ENCODE data around the gene C1QC. TPM values are rescaled to one million over a fixed set of nuclear protein-coding genes. Genes with fewer than 3 reads are reported as not detected.

The C1QC gene
- total RNA-seq, 2 donors from 2014 or later, result not detected

DNA sequence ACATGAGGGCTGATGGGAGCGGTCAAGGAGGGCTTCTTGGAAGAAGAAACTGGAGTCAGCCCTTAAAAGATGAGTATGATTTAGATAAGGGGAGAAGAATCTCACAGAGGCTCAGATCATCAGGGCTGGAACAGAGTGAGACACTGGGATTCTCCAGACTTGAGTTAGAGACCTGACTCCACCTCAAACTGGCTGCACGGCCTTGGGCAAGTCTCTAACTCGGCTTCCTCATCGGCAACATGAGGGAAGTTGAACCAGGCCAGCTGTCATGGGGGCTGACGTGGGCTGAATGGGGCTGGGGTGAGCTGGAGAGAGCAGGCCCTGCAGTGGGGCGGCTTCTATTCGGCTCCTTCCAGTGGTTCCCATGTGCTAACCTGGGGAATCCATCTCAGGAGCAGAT, 2.5 kb downstream of the C1QC start:
- ATAC-seq (no peak), DNase-seq (ENCODE audit: low spot score) (no peak)
- H3K36me3 Mint-ChIP-seq, result no peaks in the 10 kb centered on the region
- H3K27ac Mint-ChIP-seq, result no peak overlapping the region
- H3K27me3 Mint-ChIP-seq, result peaks cover 8 to 13% of the 10 kb centered on the region in 2 donors
- H3K4me1 Mint-ChIP-seq (ENCODE audit: low read depth in 2 of 2), result peaks cover 0 to 2% of the 10 kb centered on the region in 2 donors
- H3K4me3 Mint-ChIP-seq, result no peak overlapping the region
- no peaks in the 10 kb centered on the region for H3K9me3 Mint-ChIP-seq

DNA sequence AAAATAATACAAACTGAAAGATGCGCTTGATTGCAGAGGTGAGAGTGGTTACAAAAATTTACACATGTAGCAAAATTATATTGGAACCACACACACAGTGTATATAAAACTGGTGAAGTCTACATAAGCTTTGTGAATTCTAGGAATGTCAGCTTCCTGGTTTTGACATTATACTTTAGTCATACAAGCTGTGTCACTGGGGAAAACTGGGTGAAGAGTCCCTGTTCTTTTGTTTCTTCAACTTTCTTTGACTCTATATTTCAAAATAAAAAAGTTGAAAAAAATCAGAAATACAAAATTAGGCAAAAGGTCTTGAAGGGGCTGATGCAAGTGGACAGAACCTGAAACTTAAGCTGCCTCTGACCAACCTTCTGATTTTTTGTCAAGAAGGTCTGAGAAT, 3.0 kb downstream of the C1QC start:
- ATAC-seq (no peak), DNase-seq (ENCODE audit: low spot score) (no peak)
- Mint-ChIP-seq H3K27me3 (peaks cover 8 to 13% of the 10 kb centered on the region in 2 donors), H3K27ac (no peak overlapping the region), H3K36me3 (no peaks in the 10 kb centered on the region), H3K9me3 (no peaks in the 10 kb centered on the region), H3K4me1 (ENCODE audit: low read depth in 2 of 2) (peaks cover 0 to 2% of the 10 kb centered on the region in 2 donors), H3K4me3 (no peak overlapping the region)

DNA sequence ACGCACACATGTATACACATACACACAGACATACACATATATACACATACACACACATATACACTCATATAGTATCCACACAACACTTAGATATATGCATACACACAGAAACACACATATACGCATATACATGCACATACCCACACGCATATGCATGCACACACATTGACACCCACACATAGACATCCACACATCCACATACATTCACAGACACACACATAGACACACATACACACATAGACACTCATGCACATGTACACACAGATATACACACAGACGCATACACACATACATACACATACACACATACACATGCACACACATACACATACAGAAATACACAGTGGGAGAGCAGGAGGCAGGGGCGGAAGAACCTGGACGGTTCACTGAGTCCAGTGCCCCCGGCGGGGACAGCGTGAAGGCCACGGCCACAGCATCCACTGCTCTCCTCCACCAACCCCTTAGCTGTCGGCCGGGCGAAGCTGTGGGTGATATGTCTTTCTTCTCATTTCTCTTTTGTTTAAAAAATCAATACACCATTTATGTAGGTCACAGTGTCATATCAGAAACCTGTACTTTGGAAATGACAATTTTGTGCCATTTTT, 6.8 kb downstream of the C1QC start:
- H3K4me1 Mint-ChIP-seq (ENCODE audit: low read depth in 2 of 2), result peaks cover 0 to 2% of the 10 kb centered on the region in 2 donors
- no peaks in the 10 kb centered on the region for H3K36me3 Mint-ChIP-seq
- H3K27ac Mint-ChIP-seq, result no peak overlapping the region
- DNase-seq (ENCODE audit: low spot score), result no peak
- no peak overlapping the region for H3K4me3 Mint-ChIP-seq
- no peaks in the 10 kb centered on the region for H3K9me3 Mint-ChIP-seq
- peaks cover 13% of the 10 kb centered on the region in 2 donors for H3K27me3 Mint-ChIP-seq
- ATAC-seq, result no peak

DNA sequence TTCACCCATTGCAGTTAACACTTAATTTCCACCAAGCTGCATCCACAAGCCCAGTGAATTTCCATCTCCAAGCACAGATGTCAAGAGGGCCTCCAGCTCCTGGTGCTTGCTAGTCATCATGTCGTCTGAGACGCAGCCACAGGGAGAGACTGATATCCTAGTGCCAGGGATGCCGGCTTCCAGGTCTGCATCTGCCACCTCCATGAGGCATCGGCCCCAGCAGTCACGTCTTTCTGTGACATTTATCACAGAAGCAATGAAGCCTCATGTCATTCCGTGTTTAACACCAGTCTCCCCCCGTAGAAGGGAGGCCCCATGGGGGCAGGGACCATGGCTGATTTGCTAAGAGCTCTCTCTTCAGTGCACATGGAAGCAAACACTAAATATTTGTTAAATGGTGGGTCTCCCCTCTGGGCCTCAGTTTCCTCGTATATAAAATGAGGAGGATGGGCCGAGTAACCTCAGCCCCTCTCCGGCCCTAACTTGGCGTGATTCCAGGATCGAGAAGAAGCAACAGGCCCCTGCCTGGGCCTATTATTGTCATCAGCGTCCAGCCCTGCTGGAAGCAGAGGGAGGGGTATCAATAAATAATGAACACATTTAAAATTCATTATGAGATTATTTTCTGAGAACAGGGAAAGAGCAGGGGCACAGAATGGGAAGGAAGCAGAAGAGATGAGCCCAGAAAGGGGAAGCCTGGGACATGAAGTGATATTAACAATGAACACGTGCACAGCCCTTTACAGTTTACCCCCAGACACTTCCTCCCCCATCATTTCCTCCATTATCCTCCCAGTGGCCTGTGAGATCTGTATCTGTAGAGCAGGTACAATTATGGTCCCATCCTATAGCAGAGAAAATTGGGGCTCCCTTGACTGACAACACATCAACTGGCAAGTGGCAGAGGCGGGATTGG, 8.8 kb downstream of the C1QC start:
- Mint-ChIP-seq H3K9me3 (no peaks in the 10 kb centered on the region), H3K27ac (no peak overlapping the region), H3K4me1 (ENCODE audit: low read depth in 2 of 2) (peaks cover 0 to 2% of the 10 kb centered on the region in 2 donors), H3K36me3 (no peaks in the 10 kb centered on the region), H3K27me3 (peaks cover 14 to 16% of the 10 kb centered on the region in 2 donors), H3K4me3 (no peak overlapping the region)
- no peak for ATAC-seq
- DNase-seq (ENCODE audit: low spot score), result no peak

DNA sequence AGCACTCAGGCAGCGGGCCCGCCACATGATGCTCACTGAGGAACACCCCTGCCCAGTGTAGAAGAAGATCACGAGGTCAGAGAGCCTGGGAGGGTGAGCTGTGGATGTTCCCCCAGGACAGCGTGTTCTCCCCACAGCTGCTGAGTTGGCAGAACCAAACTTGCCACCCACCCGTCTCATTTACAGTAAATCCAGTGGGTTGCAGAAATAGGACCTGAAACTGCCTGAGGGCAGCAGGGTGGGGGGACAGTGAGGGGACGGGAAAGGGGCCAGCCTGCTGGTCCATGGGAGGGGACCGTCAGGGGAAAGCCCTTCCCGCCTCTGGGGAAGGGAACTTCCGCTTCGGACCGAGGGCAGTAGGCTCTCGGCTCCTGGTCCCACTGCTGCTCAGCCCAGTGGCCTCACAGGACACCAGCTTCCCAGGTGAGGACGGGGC, 9.5 kb downstream of the C1QC start, which contains the start of gene C1QB:
Gene C1QB (plus strand): TSS at position 356 of the 436 bp plus-strand sequence. CDS start 6,227 bp downstream, outside the sequence.
- Mint-ChIP-seq H3K27ac (no peak within 1 kb of the TSS), H3K4me1 (ENCODE audit: low read depth in 2 of 2) (peaks cover 0 to 2% of the 10 kb centered on the region in 2 donors), H3K36me3 (no peaks in the 10 kb centered on the region), H3K9me3 (no peaks in the 10 kb centered on the region), H3K27me3 (peaks cover 14 to 16% of the 10 kb centered on the region in 2 donors), H3K4me3 (no peak within 1 kb of the TSS)
- DNase-seq (ENCODE audit: low spot score), result no peak
- no peak for ATAC-seq

DNA sequence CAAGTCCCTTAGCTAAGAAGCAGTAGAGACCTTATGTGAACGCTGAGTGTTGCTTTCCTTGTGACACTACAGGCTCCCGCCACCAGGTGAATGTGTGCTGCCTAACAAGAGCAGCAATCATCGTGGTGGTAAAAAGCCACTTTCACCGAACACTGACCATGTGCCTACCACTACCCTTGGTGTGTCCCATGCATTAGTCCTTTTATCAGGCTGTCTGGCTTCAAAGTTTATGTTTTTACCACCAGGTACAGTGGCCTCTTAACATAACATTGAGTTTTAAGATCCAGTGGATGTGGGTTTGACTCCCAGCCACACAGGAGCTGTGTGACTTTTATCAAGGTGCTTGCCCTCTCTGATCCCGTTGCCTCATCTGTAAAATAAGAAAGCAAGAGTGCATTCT, 11.3 kb downstream of the C1QC start:
- no peak for ATAC-seq
- Mint-ChIP-seq H3K4me1 (ENCODE audit: low read depth in 2 of 2) (no peaks in the 10 kb centered on the region), H3K4me3 (no peak overlapping the region), H3K36me3 (no peaks in the 10 kb centered on the region), H3K27ac (no peak overlapping the region), H3K9me3 (no peaks in the 10 kb centered on the region), H3K27me3 (peaks cover 13 to 28% of the 10 kb centered on the region in 2 donors)
- DNase-seq (ENCODE audit: low spot score), result no peak

DNA sequence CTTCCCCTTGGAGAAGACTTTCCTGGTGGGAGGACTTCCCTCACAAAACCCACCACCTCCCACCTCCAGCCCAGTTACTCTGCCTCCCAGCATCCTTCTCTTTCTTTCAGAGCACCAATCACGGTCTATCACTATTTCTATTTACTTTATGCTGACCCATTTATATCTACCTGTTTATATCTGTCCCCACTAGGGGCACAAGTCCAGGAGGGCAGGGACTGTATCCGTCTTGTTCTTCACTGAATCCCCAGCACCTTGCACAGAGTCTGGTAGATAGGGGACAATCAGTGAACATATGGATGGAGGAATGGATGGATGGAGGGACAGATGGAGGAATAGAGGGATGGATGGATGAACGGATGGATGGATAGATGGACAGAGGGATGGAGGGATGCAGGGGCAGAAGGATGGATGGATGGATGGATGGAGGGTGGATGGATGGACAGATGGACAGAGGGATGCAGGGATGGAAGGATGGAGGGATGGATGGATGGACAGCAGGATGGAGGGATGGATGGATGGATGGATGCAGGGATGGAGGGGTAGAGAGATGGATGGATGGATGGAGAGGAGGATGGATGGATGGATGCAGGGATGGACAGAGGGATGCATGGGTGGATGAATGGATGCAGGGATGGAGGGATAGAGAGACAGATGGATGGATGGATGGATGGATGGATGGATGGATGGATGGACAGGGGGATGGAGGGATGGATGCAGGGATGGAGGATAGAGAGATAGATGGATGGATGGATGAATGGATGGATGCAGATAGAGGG, 15.1 kb downstream of the C1QC start:
- no peaks in the 10 kb centered on the region for H3K4me1 Mint-ChIP-seq (ENCODE audit: low read depth in 2 of 2)
- peaks cover 15 to 29% of the 10 kb centered on the region in 2 donors for H3K27me3 Mint-ChIP-seq
- H3K9me3 Mint-ChIP-seq, result no peaks in the 10 kb centered on the region
- no peaks in the 10 kb centered on the region for H3K36me3 Mint-ChIP-seq
- no peak overlapping the region for H3K27ac Mint-ChIP-seq
- DNase-seq (ENCODE audit: low spot score) (no peak), ATAC-seq (no peak)
- H3K4me3 Mint-ChIP-seq, result no peak overlapping the region

DNA sequence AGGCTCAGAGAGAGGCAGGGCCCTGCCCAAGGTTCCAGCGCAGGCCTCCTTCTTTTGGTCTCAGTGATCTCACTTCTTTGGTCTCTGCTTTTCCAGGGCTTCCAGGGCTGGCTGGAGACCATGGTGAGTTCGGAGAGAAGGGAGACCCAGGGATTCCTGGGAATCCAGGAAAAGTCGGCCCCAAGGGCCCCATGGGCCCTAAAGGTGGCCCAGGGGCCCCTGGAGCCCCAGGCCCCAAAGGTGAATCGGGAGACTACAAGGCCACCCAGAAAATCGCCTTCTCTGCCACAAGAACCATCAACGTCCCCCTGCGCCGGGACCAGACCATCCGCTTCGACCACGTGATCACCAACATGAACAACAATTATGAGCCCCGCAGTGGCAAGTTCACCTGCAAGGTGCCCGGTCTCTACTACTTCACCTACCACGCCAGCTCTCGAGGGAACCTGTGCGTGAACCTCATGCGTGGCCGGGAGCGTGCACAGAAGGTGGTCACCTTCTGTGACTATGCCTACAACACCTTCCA, 17.3 kb downstream of the C1QC start:
- H3K4me1 Mint-ChIP-seq (ENCODE audit: low read depth in 2 of 2), result no peaks in the 10 kb centered on the region
- H3K27ac Mint-ChIP-seq, result no peak overlapping the region
- no peak overlapping the region for H3K4me3 Mint-ChIP-seq
- no peak for DNase-seq (ENCODE audit: low spot score)
- no peaks in the 10 kb centered on the region for H3K36me3 Mint-ChIP-seq
- peaks cover 17 to 40% of the 10 kb centered on the region in 2 donors for H3K27me3 Mint-ChIP-seq
- no peak for ATAC-seq
- no peaks in the 10 kb centered on the region for H3K9me3 Mint-ChIP-seq

DNA sequence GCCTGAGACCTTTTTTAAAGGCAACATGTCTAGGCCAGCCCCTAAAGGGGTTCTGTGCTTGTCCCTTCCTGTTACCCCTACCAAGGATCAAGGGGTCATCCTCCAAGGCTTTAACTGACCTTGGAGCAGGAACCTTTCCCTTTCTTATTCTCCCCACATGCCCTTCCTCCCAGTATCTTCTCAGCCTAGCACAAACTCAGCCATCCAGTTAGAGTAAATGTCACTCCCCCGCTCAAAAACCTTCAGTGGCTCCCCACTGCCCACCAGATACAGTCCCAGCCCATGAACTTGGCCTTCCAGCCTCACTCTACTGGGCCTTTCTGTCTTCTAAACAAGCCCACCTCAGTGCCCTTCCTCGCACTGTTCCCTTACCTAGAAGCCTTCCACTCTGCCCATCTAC, 18.4 kb downstream of the C1QC start:
- Mint-ChIP-seq H3K4me1 (ENCODE audit: low read depth in 2 of 2) (no peaks in the 10 kb centered on the region), H3K27me3 (peaks cover 12 to 32% of the 10 kb centered on the region in 2 donors), H3K9me3 (no peaks in the 10 kb centered on the region), H3K36me3 (no peaks in the 10 kb centered on the region), H3K4me3 (no peak overlapping the region), H3K27ac (no peak overlapping the region)
- no peak for DNase-seq (ENCODE audit: low spot score)
- ATAC-seq, result no peak

DNA sequence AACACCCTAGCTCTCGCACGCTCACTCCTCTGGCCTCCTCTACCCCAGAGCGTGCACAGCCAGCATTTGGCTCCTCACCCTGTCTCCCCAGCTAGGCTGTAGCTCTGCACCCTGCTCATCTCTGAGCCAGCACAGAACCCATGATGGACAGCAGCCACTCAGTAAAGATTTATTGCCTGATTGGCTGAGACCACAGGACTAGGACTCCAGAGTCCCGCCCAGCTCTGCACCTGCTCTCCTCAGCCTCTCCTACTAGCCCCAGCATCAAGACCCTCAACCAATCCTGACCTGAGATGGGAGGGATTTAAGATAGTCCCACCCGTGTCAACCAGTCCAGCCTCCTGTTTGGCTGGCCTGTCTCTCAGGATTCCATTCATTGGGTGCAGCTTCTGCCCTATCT, 18.9 kb downstream of the C1QC start:
- H3K36me3 Mint-ChIP-seq, result no peaks in the 10 kb centered on the region
- H3K4me1 Mint-ChIP-seq (ENCODE audit: low read depth in 2 of 2), result no peaks in the 10 kb centered on the region
- no peak overlapping the region for H3K27ac Mint-ChIP-seq
- no peak overlapping the region for H3K4me3 Mint-ChIP-seq
- no peak for DNase-seq (ENCODE audit: low spot score)
- ATAC-seq, result peak; percentile 34 to 46
- H3K9me3 Mint-ChIP-seq, result no peaks in the 10 kb centered on the region
- H3K27me3 Mint-ChIP-seq, result peaks cover 11 to 32% of the 10 kb centered on the region in 2 donors

DNA sequence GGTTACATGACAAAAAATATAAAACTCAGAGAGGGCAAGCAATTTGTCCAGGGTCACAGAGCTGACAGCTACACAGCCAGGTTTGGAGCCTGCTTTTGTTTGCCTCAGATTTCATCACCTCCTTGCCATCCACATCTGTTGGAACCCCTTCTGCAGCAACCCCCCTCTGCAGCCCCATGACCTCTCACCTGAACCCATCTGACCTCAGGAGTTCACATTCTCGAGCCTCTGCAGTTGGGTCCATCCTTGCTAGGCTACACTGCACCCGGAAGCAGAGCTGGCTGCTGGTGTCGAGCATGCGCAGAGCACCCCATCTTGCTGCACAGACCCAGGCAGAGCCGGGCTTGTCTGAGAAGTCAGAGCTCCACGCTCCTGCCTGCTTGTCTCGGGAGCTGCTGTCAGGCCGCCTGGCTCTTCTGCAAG, 19.6 kb downstream of the C1QC start:
- H3K4me3 Mint-ChIP-seq, result no peak overlapping the region
- H3K4me1 Mint-ChIP-seq (ENCODE audit: low read depth in 2 of 2), result no peaks in the 10 kb centered on the region
- H3K36me3 Mint-ChIP-seq, result no peaks in the 10 kb centered on the region
- no peak overlapping the region for H3K27ac Mint-ChIP-seq
- peaks cover 13 to 39% of the 10 kb centered on the region in 2 donors for H3K27me3 Mint-ChIP-seq
- DNase-seq (ENCODE audit: low spot score) (no peak), ATAC-seq (peak in 1 of 2 donors; percentile 11)
- no peaks in the 10 kb centered on the region for H3K9me3 Mint-ChIP-seq

DNA sequence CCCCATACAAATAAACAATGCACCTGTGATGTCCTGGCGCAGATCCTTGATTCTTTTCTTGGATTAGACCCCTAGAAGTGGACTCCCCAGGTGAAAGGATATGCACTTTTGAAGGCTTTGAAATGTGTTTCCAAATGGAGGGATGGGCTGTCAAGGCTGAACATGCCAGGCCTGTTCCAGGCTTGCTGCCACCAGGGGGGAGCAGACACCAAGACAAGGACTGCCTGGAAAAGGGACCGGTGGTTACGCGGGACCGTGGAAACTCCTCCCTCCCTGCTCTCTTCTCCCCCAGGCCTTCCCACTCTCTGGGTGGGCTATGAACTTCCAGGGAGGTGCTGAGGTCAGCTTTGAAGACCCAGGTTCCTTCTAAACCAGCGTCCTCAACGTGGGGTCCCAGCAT, 22.3 kb downstream of the C1QC start:
- ATAC-seq, result no peak
- no peak for DNase-seq (ENCODE audit: low spot score)
- no peaks in the 10 kb centered on the region for H3K4me1 Mint-ChIP-seq (ENCODE audit: low read depth in 2 of 2)
- peaks cover 9 to 42% of the 10 kb centered on the region in 2 donors for H3K27me3 Mint-ChIP-seq
- no peak overlapping the region for H3K4me3 Mint-ChIP-seq
- H3K36me3 Mint-ChIP-seq, result no peaks in the 10 kb centered on the region
- H3K9me3 Mint-ChIP-seq, result no peaks in the 10 kb centered on the region
- no peak overlapping the region for H3K27ac Mint-ChIP-seq

DNA sequence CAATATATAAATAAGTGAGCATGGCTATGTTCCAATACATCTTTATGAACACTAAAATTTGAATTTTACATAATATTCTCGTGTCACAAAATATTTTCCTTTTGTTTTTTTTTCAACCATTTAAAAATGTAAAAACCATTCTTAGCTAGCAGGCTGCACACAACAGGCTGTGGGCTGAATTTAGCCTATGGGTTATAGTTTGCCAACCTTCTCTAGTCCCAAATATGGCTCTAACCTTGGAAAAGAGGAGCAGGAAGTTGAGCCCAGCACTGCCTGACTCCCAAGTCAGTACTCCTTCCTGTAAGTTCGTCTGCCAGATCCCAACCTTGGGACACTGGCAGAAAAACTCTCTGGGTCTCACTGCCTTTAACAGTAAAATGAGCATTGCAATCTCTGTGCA, 23.0 kb downstream of the C1QC start:
- no peaks in the 10 kb centered on the region for H3K9me3 Mint-ChIP-seq
- H3K36me3 Mint-ChIP-seq, result no peaks in the 10 kb centered on the region
- DNase-seq (ENCODE audit: low spot score) (no peak), ATAC-seq (no peak)
- H3K27ac Mint-ChIP-seq, result no peak overlapping the region
- peaks cover 9 to 42% of the 10 kb centered on the region in 2 donors for H3K27me3 Mint-ChIP-seq
- no peak overlapping the region for H3K4me3 Mint-ChIP-seq
- H3K4me1 Mint-ChIP-seq (ENCODE audit: low read depth in 2 of 2), result no peaks in the 10 kb centered on the region
